Measurements from ENCODE around the gene APOL1.
"Not testable (repeated sequence)": the region's sequence is repeated elsewhere in the genome, so short reads cannot be mapped to it uniquely, and the experiment has no call there.

Gene APOL1

DNA sequence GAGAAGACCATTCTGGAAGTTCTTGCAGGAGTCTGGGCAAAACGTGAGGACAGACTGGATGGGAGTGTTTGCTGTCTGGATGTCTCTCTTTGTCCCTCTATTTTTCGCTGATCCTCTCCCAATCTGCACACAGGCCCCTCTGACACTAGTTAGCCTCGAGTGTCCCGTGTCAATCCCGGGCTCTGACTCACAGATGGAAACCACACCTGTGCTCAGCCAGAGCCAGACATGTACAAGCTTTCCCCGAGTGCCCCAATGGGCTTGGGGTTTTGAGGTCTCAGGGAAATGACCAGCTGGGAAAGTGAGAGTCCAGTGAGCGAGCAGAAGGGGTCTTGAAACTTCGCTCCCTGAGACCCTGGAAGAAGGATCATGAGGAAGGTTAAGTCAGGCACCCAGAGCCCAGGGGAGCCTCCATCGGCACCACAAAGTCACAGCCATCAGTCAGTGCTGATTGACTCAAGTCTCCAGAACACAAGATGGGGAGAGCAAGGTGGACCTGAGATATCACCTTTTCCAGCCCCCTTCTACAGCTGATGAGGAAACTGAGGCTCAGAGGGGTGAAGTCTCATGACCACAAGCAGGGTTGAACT is 27.5 kb upstream of the APOL1 start:
- no peak for DNase-seq (ENCODE audit: low read depth in 2 of 2)

- no peak for DNase-seq (ENCODE audit: low read depth in 2 of 2)
These were observed 26.7 kb upstream of the APOL1 start for GRCh38 chr22:36226189-36226588.

GRCh38 chr22:36227396-36227795 is 25.5 kb upstream of the APOL1 start:
- no peak for DNase-seq (ENCODE audit: low read depth in 2 of 2)

GRCh38 chr22:36227806-36228205 is 25.1 kb upstream of the APOL1 start:
- DNase-seq (ENCODE audit: low read depth in 2 of 2), result no peak

- not testable (repeated sequence) for DNase-seq (ENCODE audit: low read depth in 2 of 2)
These were observed 24.6 kb upstream of the APOL1 start for GRCh38 chr22:36228369-36228768.

DNA sequence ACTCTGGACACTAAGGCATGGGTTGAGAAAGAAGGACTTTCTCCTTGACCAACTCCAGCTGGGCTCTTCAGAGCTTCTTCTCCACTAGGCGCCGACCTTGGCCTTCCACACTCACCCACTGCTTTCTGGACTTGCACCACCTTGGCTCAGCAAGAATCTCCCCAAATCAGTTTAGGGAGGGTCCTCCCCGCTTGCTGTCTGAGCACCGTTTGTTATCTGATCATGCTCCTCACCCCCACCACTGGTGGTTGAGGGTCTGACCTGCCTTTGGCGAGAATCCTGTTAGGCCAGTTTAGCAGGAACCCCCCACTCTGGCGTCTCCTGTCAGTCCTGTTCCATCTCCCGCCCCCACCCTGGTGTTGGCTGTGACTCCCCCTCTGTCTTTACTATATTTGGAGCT is 24.0 kb upstream of the APOL1 start:
- DNase-seq (ENCODE audit: low read depth in 2 of 2), result no peak

DNA sequence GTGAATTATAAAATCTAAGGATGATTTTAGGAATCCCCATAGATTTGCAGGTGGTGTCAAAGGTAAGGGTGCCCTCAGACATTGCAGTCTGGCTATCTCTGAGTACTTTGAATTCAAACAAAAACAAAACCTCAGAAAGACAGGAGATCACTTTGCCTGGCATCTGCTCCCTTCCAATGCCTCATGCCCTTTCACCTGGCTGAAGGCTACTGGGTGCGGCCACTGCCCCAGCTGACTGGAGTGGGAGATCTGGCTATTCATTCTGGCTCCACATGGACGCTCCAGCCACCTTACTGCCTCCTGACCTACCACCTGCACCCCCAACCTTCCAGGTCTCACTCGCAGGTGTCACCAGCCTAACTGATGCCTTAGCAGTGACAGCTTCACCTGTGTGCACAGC is 23.3 kb upstream of the APOL1 start:
- not testable (repeated sequence) for DNase-seq (ENCODE audit: low read depth in 2 of 2)

GRCh38 chr22:36231051-36231450 is 21.9 kb upstream of the APOL1 start:
- DNase-seq (ENCODE audit: low read depth in 2 of 2), result not testable (repeated sequence)

- no peak for DNase-seq (ENCODE audit: low read depth in 2 of 2)
These were observed 20.1 kb upstream of the APOL1 start for GRCh38 chr22:36232715-36233401.

DNA sequence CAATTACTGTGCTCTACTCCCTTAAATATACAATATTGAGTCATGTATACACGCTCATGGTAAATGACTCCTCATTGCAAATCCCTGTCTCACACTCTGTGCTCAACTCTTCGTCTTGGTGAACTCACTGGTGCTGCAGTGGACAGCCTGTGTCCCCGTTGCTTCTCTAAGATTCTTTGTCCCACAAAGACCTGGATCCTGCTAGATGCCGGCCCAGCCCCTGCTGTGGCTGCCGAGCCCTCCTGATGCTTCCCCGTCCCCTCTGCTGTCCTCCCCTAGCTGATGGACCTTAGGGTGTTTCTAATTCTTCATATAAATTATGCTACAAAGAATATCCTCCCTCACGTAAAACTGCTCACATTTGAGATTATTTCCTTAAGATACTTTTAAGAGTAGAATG is 19.1 kb upstream of the APOL1 start:
- DNase-seq (ENCODE audit: low read depth in 2 of 2), result no peak

DNA sequence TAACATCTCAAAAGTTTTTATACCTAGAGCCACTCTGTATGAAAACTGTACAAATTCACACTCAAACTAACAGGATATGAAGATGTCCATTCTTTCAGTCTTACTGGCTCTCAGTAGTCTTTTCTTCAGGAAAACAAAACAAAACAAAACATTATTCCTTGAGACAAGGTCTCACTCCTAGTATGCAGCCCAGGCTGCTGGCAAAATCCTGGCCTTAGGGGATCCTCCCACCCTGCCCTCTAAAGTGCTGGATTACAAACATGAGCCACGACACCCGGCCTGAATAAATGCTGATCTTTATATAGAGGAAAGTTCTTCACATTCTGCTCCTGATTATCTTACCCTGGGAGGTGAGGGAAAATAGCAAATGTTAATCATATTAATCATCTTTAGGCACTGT is 18.7 kb upstream of the APOL1 start:
- DNase-seq (ENCODE audit: low read depth in 2 of 2), result no peak

- DNase-seq (ENCODE audit: low read depth in 2 of 2), result no peak
These were observed 18.0 kb upstream of the APOL1 start for GRCh38 chr22:36234919-36235318.

GRCh38 chr22:36235585-36235984 is 17.3 kb upstream of the APOL1 start:
- no peak for DNase-seq (ENCODE audit: low read depth in 2 of 2)

DNA sequence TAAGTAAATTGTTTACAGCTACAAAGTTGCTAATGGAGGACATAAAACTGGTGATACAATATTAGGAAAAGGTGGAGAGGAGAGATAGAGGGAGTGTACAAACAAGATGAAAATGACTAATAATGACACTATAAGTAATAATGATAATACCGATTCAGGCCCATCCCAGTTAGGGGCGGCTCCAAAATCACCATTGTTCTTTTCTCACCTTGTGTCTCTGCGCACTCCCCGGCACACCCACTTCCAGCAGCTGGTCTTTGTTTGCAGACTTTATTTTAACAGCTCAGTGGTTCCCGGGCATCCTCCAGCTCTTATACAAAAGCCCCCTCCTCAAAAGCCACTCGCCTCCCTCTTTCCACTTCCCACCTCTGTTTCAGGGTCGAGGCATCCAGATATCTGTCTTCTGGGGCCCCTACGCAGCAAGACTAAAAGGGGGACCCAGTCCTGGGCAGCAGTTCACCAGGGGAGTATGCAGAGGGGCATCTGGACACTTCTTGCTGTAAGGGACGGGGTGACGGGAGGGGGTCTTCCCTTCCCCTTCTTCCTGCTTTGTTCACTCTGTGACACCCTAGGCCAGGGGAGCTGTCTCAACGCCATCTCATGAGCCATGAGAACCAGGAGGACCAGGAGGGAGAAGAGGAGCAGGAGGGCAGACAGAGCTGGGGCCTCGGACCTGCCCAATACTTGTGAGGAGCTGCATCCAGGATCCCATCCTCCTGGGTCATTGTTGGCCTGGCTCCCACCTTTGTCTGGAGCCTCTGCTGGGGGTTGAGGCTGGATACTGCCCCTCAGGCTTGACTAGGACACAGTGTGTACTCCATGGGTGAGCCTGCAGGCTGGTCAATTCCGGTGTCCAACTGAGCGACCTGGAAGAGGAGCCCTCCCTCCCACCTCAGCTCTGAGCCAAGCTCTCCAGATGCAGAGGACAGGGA is 16.3 kb upstream of the APOL1 start:
- no peak for DNase-seq (ENCODE audit: low read depth in 2 of 2)

DNA sequence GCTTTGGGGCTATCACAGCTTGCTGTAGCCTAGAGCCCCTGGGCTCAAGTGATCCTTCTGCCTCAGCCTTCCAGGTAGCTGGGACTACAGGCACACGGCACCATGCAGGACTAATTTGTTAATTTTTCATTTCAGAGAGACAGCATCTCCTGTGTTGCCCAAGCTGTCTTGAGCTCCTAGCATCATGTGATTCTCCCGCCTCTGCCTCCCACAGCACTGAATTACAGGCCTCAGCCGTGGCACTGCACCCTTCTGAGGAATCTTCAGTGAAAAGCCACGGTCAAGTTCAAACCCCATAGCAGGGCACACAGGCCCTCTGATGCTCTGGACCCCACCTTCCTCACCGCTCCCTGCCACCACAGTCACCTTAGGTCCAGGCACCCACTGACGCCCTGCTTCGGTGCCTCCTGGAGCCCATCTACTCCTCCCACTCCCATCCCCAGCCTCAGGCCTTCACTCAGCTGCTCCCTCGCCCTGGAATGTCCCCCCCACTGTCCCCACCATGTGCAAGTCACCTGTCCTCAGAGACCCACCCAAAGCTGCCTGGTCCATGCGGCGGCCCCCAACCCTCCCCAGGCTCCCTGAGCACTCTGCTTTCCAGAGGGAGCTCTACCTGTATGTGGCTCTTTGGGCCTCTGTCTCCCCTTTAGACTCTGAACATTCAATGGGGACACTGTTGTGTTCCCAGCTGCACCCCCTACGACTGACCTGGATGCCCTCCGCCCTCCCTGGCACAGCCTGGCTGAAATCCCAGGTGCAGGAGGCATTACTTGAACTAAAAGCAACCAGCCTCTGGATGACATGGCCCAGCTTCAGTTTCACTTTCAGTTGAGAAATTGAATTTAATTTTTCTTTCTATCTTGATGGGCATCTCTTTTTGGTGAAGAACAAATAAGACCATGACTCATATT is 15.2 kb upstream of the APOL1 start:
- DNase-seq (ENCODE audit: low read depth in 2 of 2), result no peak

DNA sequence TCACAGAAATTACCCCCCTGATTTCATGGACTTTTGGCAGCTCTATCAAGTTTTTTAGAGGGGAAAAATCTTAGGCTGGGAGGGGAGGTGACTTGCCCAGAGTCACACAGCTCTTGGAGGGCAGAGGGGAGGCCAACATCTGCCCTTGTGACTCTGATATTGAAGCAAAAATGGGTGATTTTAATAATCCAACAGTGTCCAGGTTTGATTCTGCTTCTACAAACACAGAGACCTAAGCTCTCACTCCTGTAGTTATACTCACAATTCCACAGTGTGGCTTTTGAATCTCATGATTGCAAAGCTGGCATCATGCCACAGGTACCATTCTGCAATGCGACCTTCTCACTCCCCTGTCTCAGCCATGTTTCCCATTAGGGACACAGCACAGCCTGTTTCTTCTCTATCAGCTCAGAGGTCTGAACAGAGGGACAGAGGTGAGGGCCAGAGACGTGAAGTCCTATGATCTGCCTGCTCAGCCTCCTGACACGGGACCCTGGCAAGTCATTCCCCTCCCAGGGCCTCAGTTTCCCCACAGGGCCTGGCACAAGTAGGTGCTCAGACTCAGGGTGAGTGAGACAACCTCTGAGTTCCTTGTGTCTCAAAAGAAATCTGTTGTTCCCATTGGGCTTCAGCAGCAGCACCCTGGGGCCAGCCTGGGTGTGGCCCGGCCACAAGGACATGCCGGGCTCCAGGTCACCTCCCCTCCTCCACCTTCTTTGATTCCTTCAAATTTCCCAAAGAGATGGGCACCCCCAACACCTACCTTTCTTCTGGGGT is 14.4 kb upstream of the APOL1 start:
- DNase-seq (ENCODE audit: low read depth in 2 of 2), result no peak

GRCh38 chr22:36239150-36239400 is 13.9 kb upstream of the APOL1 start:
- DNase-seq (ENCODE audit: low read depth in 2 of 2), result no peak

DNA sequence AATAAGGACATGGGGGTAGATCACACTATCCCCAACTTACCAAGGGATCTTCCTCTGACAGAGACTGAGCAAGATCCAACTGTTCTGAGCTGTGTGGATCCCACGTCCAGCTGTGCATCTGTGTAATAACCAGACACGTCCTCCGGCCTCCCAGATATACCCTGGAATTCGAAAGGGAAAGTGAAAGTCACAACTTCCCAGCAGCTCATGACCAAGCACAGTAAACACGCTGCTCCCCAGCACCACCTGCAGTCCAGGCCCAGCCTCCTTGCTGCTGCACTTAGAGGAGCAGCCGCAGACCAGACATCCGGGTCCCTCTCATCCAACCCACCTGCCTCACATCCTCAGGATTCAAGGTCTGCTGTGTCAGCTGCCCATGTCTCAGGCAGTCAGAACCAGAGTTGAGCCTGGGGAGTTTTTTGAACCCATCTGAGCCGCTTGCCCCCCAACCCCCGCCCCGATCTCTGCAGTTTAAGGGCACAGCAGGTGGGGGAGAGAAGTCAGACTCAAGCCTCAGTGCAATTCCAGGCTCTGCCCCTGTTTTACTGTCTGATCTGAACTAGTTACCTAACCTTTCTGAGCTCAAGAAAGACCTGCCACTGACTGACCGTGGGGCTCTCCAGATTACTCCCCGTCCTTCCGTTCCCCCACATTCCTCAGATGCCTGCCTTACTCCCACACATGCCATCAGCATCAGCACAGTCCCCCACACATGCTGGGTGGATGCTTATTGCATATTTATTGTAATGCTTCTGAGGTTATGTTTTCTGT is 13.3 kb upstream of the APOL1 start, which contains the start of gene APOL2:
Gene APOL2 (minus strand): TSS at position 127 of the 771 bp plus-strand sequence. CDS start 6,365 bp downstream, outside the sequence.
- peak; percentile 69 to 79 for DNase-seq (ENCODE audit: low read depth in 2 of 2)

- DNase-seq (ENCODE audit: low read depth in 2 of 2), result no peak
These were observed 8.9 kb upstream of the APOL1 start for GRCh38 chr22:36243986-36244385.

All from stimulated activated CD4-positive, alpha-beta T cell treated with anti-CD3 and anti-CD28 coated beads, Interleukin-1b, Interleukin-23, amount 100 ng/mL, for 4 hours (primary cell).